HCT116 (cell line): ENCODE results near the gene BAD. TPM values are rescaled to one million over a fixed set of nuclear protein-coding genes. Genes with fewer than 3 reads are reported as not detected.

Experiments used
- ATAC-seq: fragments of 200-7000 bp; cut with Tn5 transposase; 2 replicates; pipeline ENCODE4 v1.9.1; 2020; ENCODE audit warnings: mild to moderate bottlenecking, moderate library complexity
- BruUV-seq: library from RNA; stranded (reverse); fragments of 400-500 nt; replicated peaks from 2 replicates; lab custom pipeline; 2021; lab: Mats Ljungman, UMichigan
- CTCF ChIA-PET: fragments of 300-600 bp; sonication (Branson Sonifier 250); formaldehyde crosslinking; loops from one replicate; lab custom pipeline; 2021; ENCODE audit warnings: antibody characterized with exemption; lab: Charles Lee
- POLR2A ChIA-PET: fragments of 300-600, 350-600 bp; sonication (Branson Sonifier 250); formaldehyde crosslinking; loops from one replicate; lab custom pipeline; 2021; ENCODE audit warnings: antibody characterized with exemption; lab: Charles Lee
- RAD21 ChIA-PET, 2 experiments: fragments of 300-600 bp; sonication (Branson Sonifier 250); formaldehyde crosslinking; loops; one replicate each; lab custom pipeline; 2023; ENCODE audit warnings: low total read pairs in 2 of 2; ENCODE audit not compliant: uncharacterized antibody in 2 of 2, unreplicated experiment in 2 of 2, low non-redundant PET in 1 of 2; lab: Charles Lee
- DNase-seq: peaks from one replicate; pipeline ENCODE4 v3.0.0-alpha.2; 2010; ENCODE audit warnings: low read depth, low spot score
- H2AFZ ChIP-seq: fragments of 200-600 bp; shearing (Covaris generic), sonication (generic); 2 replicates; pipeline ENCODE4 v1.6.1; 2017; ENCODE audit warnings: low read depth, mixed run types, mixed read lengths, antibody characterized with exemption, low read length; ENCODE audit not compliant: poor library complexity, severe bottlenecking
- H3K27ac ChIP-seq: 2 replicates; pipeline ENCODE4 v1.5.1; 2012; ENCODE audit warnings: low read depth, low read length
- H3K27me3 ChIP-seq: fragments of 200-600 bp; sonication (generic); 2 replicates; pipeline ENCODE4 v1.6.1; 2016; ENCODE audit warnings: mixed run types, low read length, mixed read lengths; ENCODE audit not compliant: insufficient read depth
- H3K36me3 ChIP-seq, 2 experiments: fragments of 200-500 bp in 1 of 2; fragments of 200-600 bp in 1 of 2; sonication (Bioruptor generic) in 1 of 2; sonication (generic) in 1 of 2; 2 replicates each; pipeline versions ENCODE4 v1.5.1 to v1.6.1; 2014 to 2016; ENCODE audit warnings: low read length in 2 of 2, inconsistent platforms in 1 of 2, mixed read lengths in 1 of 2, mixed run types in 1 of 2; ENCODE audit not compliant: insufficient read depth in 2 of 2, control insufficient read depth in 1 of 2
- H3K4me1 ChIP-seq, 2 experiments: fragments of 200-600 bp in 1 of 2; sonication (generic) in 1 of 2; 2 replicates each; pipeline versions ENCODE4 v1.5.1 to v1.6.1; 2012 to 2017; ENCODE audit warnings: low read length in 2 of 2, inconsistent platforms in 1 of 2, mild to moderate bottlenecking in 1 of 2, mixed read lengths in 1 of 2, mixed run types in 1 of 2, moderate library complexity in 1 of 2; ENCODE audit not compliant: insufficient read depth in 2 of 2, control insufficient read depth in 1 of 2
- H3K4me2 ChIP-seq: fragments of 200-600 bp; sonication (generic); 2 replicates; pipeline ENCODE4 v1.6.1; 2017; ENCODE audit warnings: mixed run types, low read length, mixed read lengths
- H3K4me3 ChIP-seq, 2 experiments: fragments of 200-600 bp in 1 of 2; sonication (generic) in 1 of 2; replicated peaks in 1 of 2; 2 replicates each; pipeline ENCODE4 v1.5.1; 2011 to 2016; ENCODE audit warnings: low read length in 2 of 2, control low read depth in 1 of 2, low read depth in 1 of 2, mild to moderate bottlenecking in 1 of 2, mixed read lengths in 1 of 2, mixed run types in 1 of 2
- H3K79me2 ChIP-seq: fragments of 200-600 bp; sonication (generic); 2 replicates; pipeline ENCODE4 v1.6.1; 2017; ENCODE audit warnings: mild to moderate bottlenecking, mixed run types, low read length, moderate library complexity, mixed read lengths; ENCODE audit not compliant: insufficient read depth
- H3K9ac ChIP-seq: fragments of 200-600 bp; sonication (generic); 2 replicates; pipeline ENCODE4 v1.6.1; 2016; ENCODE audit warnings: low read length, mixed read lengths
- H3K9me2 ChIP-seq: fragments of 200-600 bp; sonication (generic), shearing (Covaris generic); 2 replicates; pipeline ENCODE4 v1.6.1; 2017; ENCODE audit warnings: mixed run types, mild to moderate bottlenecking, moderate library complexity; ENCODE audit not compliant: insufficient read depth
- H3K9me3 ChIP-seq, 2 experiments: fragments of 200-500 bp in 1 of 2; fragments of 200-600 bp in 1 of 2; sonication (Bioruptor generic) in 1 of 2; sonication (generic) in 1 of 2; 2 replicates each; pipeline ENCODE4 v1.6.1; 2014 to 2017; ENCODE audit warnings: low read length in 2 of 2, mixed read lengths in 2 of 2, inconsistent platforms in 1 of 2, low read depth in 1 of 2, mild to moderate bottlenecking in 1 of 2, mixed run types in 1 of 2, moderate library complexity in 1 of 2; ENCODE audit not compliant: control insufficient read depth in 1 of 2, insufficient read depth in 1 of 2
- H4K20me1 ChIP-seq: fragments of 200-600 bp; sonication (generic), shearing (Covaris generic); 2 replicates; pipeline ENCODE4 v1.6.1; 2017; ENCODE audit warnings: mixed run types, mild to moderate bottlenecking, moderate library complexity; ENCODE audit not compliant: insufficient read depth
- EGR1 ChIP-seq: IDR thresholded peaks from 2 replicates; pipeline ENCODE4 v1.6.1; 2012; ENCODE audit warnings: low read depth
- ELF1 ChIP-seq: IDR thresholded peaks from 2 replicates; pipeline ENCODE4 v1.6.1; 2012; ENCODE audit warnings: low read depth, borderline replicate concordance
- FOSL1 ChIP-seq: IDR thresholded peaks from 2 replicates; pipeline ENCODE4 v1.6.1; 2012; ENCODE audit warnings: low read depth
- JUND ChIP-seq: IDR thresholded peaks from 2 replicates; pipeline ENCODE4 v1.6.1; 2012
- POLR2AphosphoS5 ChIP-seq: IDR thresholded peaks from 2 replicates; pipeline ENCODE4 v1.6.1; 2011; ENCODE audit warnings: mild to moderate bottlenecking, low read depth, low read length, moderate library complexity
- SP1 ChIP-seq: IDR thresholded peaks from 2 replicates; pipeline ENCODE4 v1.6.1; 2012; ENCODE audit warnings: low read depth
- TCF7L2 ChIP-seq: IDR thresholded peaks from 2 replicates; pipeline ENCODE4 v1.7.0; 2011; ENCODE audit warnings: borderline replicate concordance, inconsistent platforms; ENCODE audit not compliant: insufficient read depth, insufficient read length; ENCODE audit errors: extremely low read depth
- YY1 ChIP-seq: IDR thresholded peaks from 2 replicates; pipeline ENCODE4 v1.6.1; 2011; ENCODE audit warnings: low read length, low read depth, moderate library complexity, mild to moderate bottlenecking; ENCODE audit not compliant: insufficient replicate concordance; ENCODE audit errors: extremely low read depth
- ZNF274 ChIP-seq: fragments of 200-500 bp; sonication (Bioruptor generic); IDR thresholded peaks from 2 replicates; pipeline ENCODE4 v1.6.1; 2014; ENCODE audit warnings: mild to moderate bottlenecking, low read depth, low read length, inconsistent platforms
- intact Hi-C: fragments of 100-400 bp; cut with micrococcal nuclease; formaldehyde crosslinking; loops from 2 replicates; pipeline ENCODE4 v1.10.0; 2022
- total RNA-seq: library from RNA; stranded (reverse); gene quantifications from one replicate; pipeline ENCODE4 v1.2.1, GENCODE V29; 2021; ENCODE audit not compliant: unreplicated experiment

The BAD gene
- total RNA-seq, 1 experiment from 2014 or later, result 51.9 TPM

GRCh38 chr11:64241491-64242374, 42.7 kb downstream of the BAD start (continued):
- TF ChIP-seq SP1, result no peak
- TF ChIP-seq JUND, result no peak
- no peak for TF ChIP-seq FOSL1
- no peak for TF ChIP-seq EGR1
- no peak for TF ChIP-seq ELF1
- peak; percentile 68 for TF ChIP-seq YY1

GRCh38 chr11:64241241-64241490, 43.3 kb downstream of the BAD start:
- Histone ChIP-seq H3K79me2 (peaks cover 46% of the 10 kb centered on the region), H3K9ac (peak overlapping the region; percentile 99), H3K27me3 (no peaks in the 10 kb centered on the region), H3K9me3 (no peaks in the 10 kb centered on the region), H3K4me3 (peak overlapping the region; percentile 70 to 91), H3K4me1 (peaks cover 32 to 61% of the 10 kb centered on the region in 2 experiments), H3K36me3 (peaks cover 0 to 20% of the 10 kb centered on the region in 2 experiments; a peak in 1 of 4 replicates), H4K20me1 (no peaks in the 10 kb centered on the region), H3K9me2 (no peaks in the 10 kb centered on the region), H3K4me2 (peak overlapping the region; percentile 84), H2AFZ (no peak overlapping the region), H3K27ac (peak overlapping the region; percentile 96)
- ChIA-PET CTCF (interaction anchor here (0.8 to 2.2 kb wide), 8 partner anchors 9 to 115 kb away, joined by 3 to 10 read pairs (median 5); partner anchors contain the start of genes PRDX5 and TRMT112), RAD21 (interaction anchor here in 1 of 2 experiments (0.6 kb wide), 1 partner anchor 1758 kb away, joined by 5 read pairs; no protein-coding TSS in a partner anchor), POLR2A (interaction anchor here (0.7 to 1.4 kb wide), 11 partner anchors 9 to 114 kb away, joined by 4 to 11 read pairs (median 5); partner anchors contain the start of genes NUDT22, PRDX5, TRMT112 and TRPT1)
- TF ChIP-seq ZNF274 (no peak), EGR1 (no peak), POLR2AphosphoS5 (no peak), TCF7L2 (no peak), JUND (no peak)
- no TSS peak for BruUV-seq
- ATAC-seq (peak; percentile 78), DNase-seq (peak; percentile 98)
- intact Hi-C loops, result loop anchor here (2.0 kb wide), 1 partner anchor 64 kb away; the partner anchor contains the start of gene ESRRA
